H9 (cell line): ENCODE results near the gene SCARF1. TPM values are rescaled to one million over a fixed set of nuclear protein-coding genes. Genes with fewer than 3 reads are reported as not detected.
A peak's percentile ranks its signal among the peaks of the same experiment; 100 is the strongest.

Experiments used
- DNase-seq: peaks from one replicate; pipeline ENCODE4 v3.0.0-alpha.2; 2017
- H2AFZ ChIP-seq: one replicate; pipeline ENCODE4 v1.6.1; 2013; ENCODE audit warnings: mild to moderate bottlenecking, low read length, control low read depth, moderate library complexity
- H2AK5ac ChIP-seq: 2 replicates; pipeline ENCODE4 v1.6.1; 2013; ENCODE audit warnings: low read length, control low read depth, mixed read lengths; ENCODE audit not compliant: insufficient read length
- H2BK120ac ChIP-seq: one replicate; pipeline ENCODE4 v1.6.1; 2013; ENCODE audit warnings: low read depth, mild to moderate bottlenecking, low read length, control low read depth, inconsistent platforms; ENCODE audit not compliant: poor library complexity, severe bottlenecking
- H2BK12ac ChIP-seq: 2 replicates; pipeline ENCODE4 v1.6.1; 2013; ENCODE audit warnings: low read length, control low read depth, mixed read lengths, low read depth; ENCODE audit not compliant: insufficient read length
- H2BK15ac ChIP-seq: 2 replicates; pipeline ENCODE4 v1.6.1; 2013; ENCODE audit warnings: low read depth, low read length, control low read depth
- H2BK20ac ChIP-seq: one replicate; pipeline ENCODE4 v1.6.1; 2013; ENCODE audit warnings: low read depth, mild to moderate bottlenecking, low read length, control low read depth, inconsistent platforms; ENCODE audit not compliant: poor library complexity, severe bottlenecking
- H2BK5ac ChIP-seq: 2 replicates; pipeline ENCODE4 v1.6.1; 2013; ENCODE audit warnings: low read length, control low read depth, mixed read lengths; ENCODE audit not compliant: insufficient read length
- H3K14ac ChIP-seq: 2 replicates; pipeline ENCODE4 v1.6.1; 2013; ENCODE audit warnings: low read length, control low read depth; ENCODE audit not compliant: insufficient read depth
- H3K18ac ChIP-seq: 2 replicates; pipeline ENCODE4 v1.6.1; 2013; ENCODE audit warnings: low read depth, mild to moderate bottlenecking, mixed read lengths, low read length, control low read depth; ENCODE audit not compliant: insufficient read length
- H3K23ac ChIP-seq: 2 replicates; pipeline ENCODE4 v1.6.1; 2013; ENCODE audit warnings: low read length, control low read depth, mixed read lengths, low read depth; ENCODE audit not compliant: insufficient read length
- H3K23me2 ChIP-seq: 2 replicates; pipeline ENCODE4 v1.6.1; 2013; ENCODE audit warnings: low read depth, mild to moderate bottlenecking, mixed read lengths, low read length, control low read depth; ENCODE audit not compliant: insufficient read length, poor library complexity, severe bottlenecking
- H3K27ac ChIP-seq: 2 replicates; pipeline ENCODE4 v1.5.1; 2013; ENCODE audit warnings: low read length, control low read depth, mixed read lengths, low read depth; ENCODE audit not compliant: insufficient read length
- H3K27me3 ChIP-seq: 2 replicates; pipeline ENCODE4 v1.6.1; 2013; ENCODE audit warnings: low read length, control low read depth, inconsistent platforms; ENCODE audit not compliant: insufficient read depth
- H3K4ac ChIP-seq: 2 replicates; pipeline ENCODE4 v1.6.1; 2013; ENCODE audit warnings: low read depth, mild to moderate bottlenecking, control low read depth, inconsistent platforms, low read length, moderate library complexity
- H3K4me1 ChIP-seq: 2 replicates; pipeline ENCODE4 v1.6.1; 2013; ENCODE audit warnings: low read length, control low read depth, inconsistent platforms; ENCODE audit not compliant: insufficient read depth
- H3K4me2 ChIP-seq: 2 replicates; pipeline ENCODE4 v1.6.1; 2013; ENCODE audit warnings: low read length, control low read depth, mixed read lengths; ENCODE audit not compliant: insufficient read length, insufficient read depth
- H3K56ac ChIP-seq: 2 replicates; pipeline ENCODE4 v1.6.1; 2013; ENCODE audit warnings: low read depth, mild to moderate bottlenecking, mixed read lengths, low read length, control low read depth; ENCODE audit not compliant: insufficient read length
- H3K79me1 ChIP-seq: 2 replicates; pipeline ENCODE4 v1.6.1; 2013; ENCODE audit warnings: low read depth, mild to moderate bottlenecking, moderate library complexity, low read length, control low read depth, inconsistent platforms; ENCODE audit not compliant: insufficient read depth, poor library complexity, severe bottlenecking
- H3K79me2 ChIP-seq: 2 replicates; pipeline ENCODE4 v1.6.1; 2013; ENCODE audit warnings: low read length, control low read depth, inconsistent platforms; ENCODE audit not compliant: insufficient read depth
- H3K9ac ChIP-seq: 2 replicates; pipeline ENCODE4 v1.6.1; 2013; ENCODE audit warnings: low read length, control low read depth, mixed read lengths; ENCODE audit not compliant: insufficient read length; ENCODE audit errors: extremely low read depth
- H3K9me3 ChIP-seq: one replicate; pipeline ENCODE4 v1.6.1; 2013; ENCODE audit warnings: low read depth, low read length, inconsistent platforms; ENCODE audit not compliant: control insufficient read depth
- H3T11ph ChIP-seq: one replicate; pipeline ENCODE4 v1.6.1; 2013; ENCODE audit warnings: mild to moderate bottlenecking, low read length, control low read depth, inconsistent platforms
- H4K20me1 ChIP-seq: one replicate; pipeline ENCODE4 v1.6.1; 2013; ENCODE audit not compliant: control insufficient read depth, insufficient read length, insufficient read depth
- H4K5ac ChIP-seq: 2 replicates; pipeline ENCODE4 v1.6.1; 2013; ENCODE audit warnings: low read depth, mild to moderate bottlenecking, mixed read lengths, low read length, control low read depth; ENCODE audit not compliant: insufficient read length
- H4K8ac ChIP-seq: replicated peaks from 2 replicates; pipeline ENCODE4 v1.6.1; 2013; ENCODE audit warnings: low read length, control low read depth, mixed read lengths, low read depth; ENCODE audit not compliant: insufficient read length
- H4K91ac ChIP-seq: 2 replicates; pipeline ENCODE4 v1.6.1; 2013; ENCODE audit warnings: low read depth, mild to moderate bottlenecking, moderate library complexity, mixed read lengths, low read length, control low read depth; ENCODE audit not compliant: insufficient read length
- H3K27ac Mint-ChIP-seq, 3 experiments: 2 replicates in 2 of 3; 3 replicates in 1 of 3; pipeline ENCODE4 v1.8.0; 2020 to 2021; ENCODE audit warnings: mixed read lengths in 3 of 3, mild to moderate bottlenecking in 1 of 3, moderate library complexity in 1 of 3
- H3K27me3 Mint-ChIP-seq: 2 replicates; pipeline ENCODE4 v1.8.0; 2021; ENCODE audit warnings: low read depth, mild to moderate bottlenecking, moderate library complexity, mixed read lengths
- H3K36me3 Mint-ChIP-seq, 3 experiments: 2 replicates in 2 of 3; 3 replicates in 1 of 3; pipeline ENCODE4 v1.8.0; 2020 to 2021; ENCODE audit warnings: low read depth in 3 of 3, mixed read lengths in 3 of 3; ENCODE audit not compliant: insufficient read depth in 1 of 3
- H3K4me1 Mint-ChIP-seq, 2 experiments: 2 replicates each; pipeline ENCODE4 v1.8.0; 2020; ENCODE audit warnings: mixed read lengths in 2 of 2
- H3K4me3 Mint-ChIP-seq, 2 experiments: 2 replicates in 1 of 2; 3 replicates in 1 of 2; pipeline ENCODE4 v1.8.0; 2020 to 2021; ENCODE audit warnings: mild to moderate bottlenecking in 2 of 2, mixed read lengths in 2 of 2, moderate library complexity in 1 of 2
- H3K9me3 Mint-ChIP-seq, 2 experiments: 2 replicates in 1 of 2; 3 replicates in 1 of 2; pipeline ENCODE4 v1.8.0; 2020; ENCODE audit warnings: mild to moderate bottlenecking in 2 of 2, mixed read lengths in 2 of 2, moderate library complexity in 1 of 2
- CTCF ChIP-seq: fragments of 200-600 bp; sonication (generic); conservative IDR thresholded peaks from 3 replicates; pipeline ENCODE4 v1.8.0; 2021; ENCODE audit warnings: antibody characterized with exemption, mild to moderate bottlenecking
- WGBS: extraction: QIAGEN DNeasy Blood & Tissue Kit; methylation state at CpG from one replicate; pipeline ENCODE4 v1.1.7; 2013; ENCODE audit warnings: missing lambda C conversion rate, low lambda C conversion rate, mixed read lengths; ENCODE audit not compliant: insufficient read length; ENCODE audit errors: extremely low coverage; 5-methylcytosine and 5-hydroxymethylcytosine counted together
- total RNA-seq: library from RNA; stranded (reverse); gene quantifications from 2 replicates; pipeline ENCODE4 v1.2.1, GENCODE V29; 2021

SCARF1 gene
- total RNA-seq, 1 experiment from 2014 or later, result 2.4 TPM

GRCh38 chr17:1638171-1638590 is 7.4 kb downstream of the SCARF1 start:
- Histone ChIP-seq H3K79me2 (no peaks in the 10 kb centered on the region), H3K18ac (peak overlapping the region; percentile 72), H4K8ac (no peak overlapping the region), H2BK120ac (no peak overlapping the region), H4K91ac (no peak overlapping the region), H2BK20ac (no peak overlapping the region), H3K79me1 (no peaks in the 10 kb centered on the region), H2AFZ (no peak overlapping the region), H3K27ac (no peak overlapping the region), H3K23ac (no peak overlapping the region), H2BK12ac (no peak overlapping the region), H3K14ac (no peak overlapping the region; the same call in 1 of the 2 replicates), H3K9ac (no peak overlapping the region), H4K20me1 (no peaks in the 10 kb centered on the region), H3K4ac (no peak overlapping the region), H3K23me2 (no peaks in the 10 kb centered on the region), H2BK5ac (no peak overlapping the region), H3T11ph (no peak overlapping the region), H4K5ac (no peak overlapping the region), H3K9me3 (no peaks in the 10 kb centered on the region), H3K4me1 (no peaks in the 10 kb centered on the region), H3K56ac (no peak overlapping the region), H3K4me2 (no peak overlapping the region), H2BK15ac (no peak overlapping the region), H3K27me3 (no peaks in the 10 kb centered on the region), H2AK5ac (no peak overlapping the region)
- Mint-ChIP-seq H3K36me3 (no peaks in the 10 kb centered on the region; a peak in 1 of 7 replicates), H3K4me3 (no peak overlapping the region), H3K27me3 (no peaks in the 10 kb centered on the region; the same call in 1 of the 2 replicates), H3K27ac (no peak overlapping the region), H3K9me3 (peaks cover 0 to 8% of the 10 kb centered on the region in 2 experiments; a peak in 1 of 5 replicates), H3K4me1 (peaks cover 11 to 25% of the 10 kb centered on the region in 2 experiments)
- DNase-seq, result no peak
- TF ChIP-seq CTCF, result no peak
- WGBS, result no CpG with 5 or more reads among the region's 17 CpGs
